Duodenal mucosa (tissue), 2 donors: ENCODE data around the gene TXNRD2.

Experiments used
- H3K27ac ChIP-seq: one replicate; pipeline ENCODE4 v1.7.0; 2013; ENCODE audit warnings: low read depth, low read length
- H3K27me3 ChIP-seq, 2 donors: one replicate each; pipeline ENCODE4 v1.7.0; 2013; ENCODE audit warnings: low read length in 2 of 2, control low read depth in 1 of 2; ENCODE audit not compliant: insufficient read depth in 2 of 2, control insufficient read depth in 1 of 2
- H3K36me3 ChIP-seq, 2 donors: one replicate each; pipeline ENCODE4 v1.7.0; 2013; ENCODE audit warnings: low read length in 2 of 2, control low read depth in 1 of 2; ENCODE audit not compliant: insufficient read depth in 2 of 2, control insufficient read depth in 1 of 2
- H3K4me1 ChIP-seq, 2 donors: one replicate each; pipeline ENCODE4 v1.7.0; 2013; ENCODE audit warnings: low read length in 2 of 2, control low read depth in 1 of 2; ENCODE audit not compliant: insufficient read depth in 2 of 2, control insufficient read depth in 1 of 2
- H3K4me3 ChIP-seq, 2 donors: one replicate each; pipeline ENCODE4 v1.7.0; 2013; ENCODE audit warnings: low read length in 2 of 2, low read depth in 1 of 2
- H3K9ac ChIP-seq, 2 donors: one replicate each; pipeline ENCODE4 v1.7.0; 2013; ENCODE audit warnings: low read length in 2 of 2, low read depth in 1 of 2
- H3K9me3 ChIP-seq, 2 donors: one replicate each; pipeline ENCODE4 v1.7.0; 2013; ENCODE audit warnings: low read length in 2 of 2, control low read depth in 1 of 2; ENCODE audit not compliant: control insufficient read depth in 1 of 2

The TXNRD2 gene

GRCh38 chr22:19980766-19981165 lies 39.1 kb upstream of the TXNRD2 start:
- Histone ChIP-seq H3K4me1 (peaks cover 2 to 4% of the 10 kb centered on the region in 2 donors), H3K36me3 (peaks cover 0 to 4% of the 10 kb centered on the region in 2 donors), H3K27me3 (no peaks in the 10 kb centered on the region), H3K9ac (no peak overlapping the region), H3K9me3 (no peaks in the 10 kb centered on the region), H3K27ac (no peak overlapping the region), H3K4me3 (no peak overlapping the region)

DNA sequence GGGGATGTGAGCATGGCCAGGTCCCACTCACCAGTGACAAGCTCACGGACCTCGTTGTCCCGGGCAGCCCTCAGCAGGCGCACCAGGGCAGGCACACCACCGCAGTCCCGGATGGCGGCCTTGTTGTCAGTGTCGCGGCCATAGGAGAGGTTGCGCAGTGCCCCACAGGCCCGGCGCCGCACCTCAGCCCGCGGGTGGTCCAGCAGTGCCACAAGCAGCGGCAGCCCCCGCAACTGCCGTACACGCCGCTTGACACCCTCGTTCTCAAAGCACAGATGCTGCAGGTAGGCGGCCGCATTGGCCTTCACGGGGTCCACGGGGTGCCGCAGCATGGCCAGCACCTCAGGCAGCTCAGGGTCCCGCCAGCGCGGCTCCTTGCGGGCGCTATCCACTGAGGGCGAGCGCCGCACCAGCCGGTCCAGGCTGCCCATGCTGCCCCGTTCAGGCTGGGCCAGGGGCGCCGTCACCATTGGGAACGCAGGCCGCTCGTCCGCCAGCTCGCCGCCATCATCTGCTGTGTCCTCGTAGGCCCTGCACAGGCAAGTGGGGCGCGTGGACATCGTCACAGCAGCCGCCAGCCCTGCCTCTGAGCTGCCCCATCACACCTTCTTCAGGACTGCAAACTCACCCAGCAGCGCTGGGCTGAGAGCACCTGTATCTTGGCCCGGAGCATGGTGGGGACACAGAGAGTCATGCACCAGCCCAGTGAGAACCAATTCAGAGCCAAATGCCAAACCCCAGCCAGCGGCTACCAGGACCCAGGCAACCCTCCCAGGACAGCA lies 38.3 kb upstream of the TXNRD2 start:
- peaks cover 0 to 4% of the 10 kb centered on the region in 2 donors for H3K36me3 ChIP-seq
- no peaks in the 10 kb centered on the region for H3K9me3 ChIP-seq
- H3K27me3 ChIP-seq = no peaks in the 10 kb centered on the region
- peaks cover 0 to 4% of the 10 kb centered on the region in 2 donors for H3K4me1 ChIP-seq
- H3K4me3 ChIP-seq = no peak overlapping the region
- no peak overlapping the region for H3K9ac ChIP-seq
- H3K27ac ChIP-seq = no peak overlapping the region

GRCh38 chr22:19978748-19979147 lies 37.1 kb upstream of the TXNRD2 start:
- Histone ChIP-seq H3K27ac (no peak overlapping the region), H3K36me3 (peaks cover 0 to 4% of the 10 kb centered on the region in 2 donors), H3K9me3 (no peaks in the 10 kb centered on the region), H3K4me3 (no peak overlapping the region), H3K9ac (no peak overlapping the region), H3K4me1 (no peaks in the 10 kb centered on the region), H3K27me3 (no peaks in the 10 kb centered on the region)

DNA sequence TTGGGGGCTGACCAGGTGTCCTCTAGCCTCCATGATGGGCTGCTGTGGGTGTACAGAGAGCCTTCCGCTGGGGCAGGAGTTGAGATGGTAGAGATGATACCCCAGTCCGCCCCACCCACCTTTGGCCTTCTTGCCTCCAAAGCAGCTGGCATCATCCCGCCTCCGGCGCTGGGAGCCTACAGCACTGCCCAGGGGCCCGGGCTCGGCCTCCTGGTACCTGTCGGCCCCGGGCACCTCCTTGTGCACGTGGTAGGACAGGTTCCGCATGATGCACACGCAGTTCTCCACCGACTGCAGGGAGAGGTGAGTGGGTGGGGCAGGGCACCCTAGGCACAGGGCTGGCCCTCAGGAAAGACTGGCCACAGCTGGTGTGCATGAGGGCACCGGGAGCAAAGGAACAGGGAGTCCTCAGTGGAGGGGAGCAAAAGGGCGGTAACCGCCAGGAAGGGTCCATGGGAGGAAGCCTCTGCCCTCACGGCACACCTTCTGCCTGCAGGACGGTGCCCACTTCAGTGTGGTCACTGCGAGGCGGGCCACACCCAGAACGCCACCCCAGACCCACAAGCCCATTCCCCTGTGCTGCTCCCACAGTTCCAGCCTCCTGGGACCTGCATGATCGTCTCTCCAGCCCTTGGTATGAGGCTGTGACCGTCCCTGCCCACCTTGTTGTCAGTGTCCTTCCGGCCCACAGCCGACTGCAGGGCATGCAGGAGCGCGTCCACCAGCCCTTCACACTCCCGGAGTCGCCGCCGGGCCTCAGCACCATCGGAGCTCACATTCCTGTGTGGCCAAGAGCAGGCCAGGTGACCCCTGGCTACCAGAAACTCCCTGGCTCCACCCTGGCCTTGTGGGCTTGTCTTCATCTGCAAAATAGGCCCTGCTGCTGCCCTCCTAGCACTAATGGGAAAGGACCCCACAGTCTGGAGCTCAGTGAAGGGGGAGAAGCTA lies 36.0 kb upstream of the TXNRD2 start:
- peaks cover 0 to 4% of the 10 kb centered on the region in 2 donors for H3K36me3 ChIP-seq
- H3K4me3 ChIP-seq = no peak overlapping the region
- no peaks in the 10 kb centered on the region for H3K4me1 ChIP-seq
- no peaks in the 10 kb centered on the region for H3K27me3 ChIP-seq
- no peaks in the 10 kb centered on the region for H3K9me3 ChIP-seq
- no peak overlapping the region for H3K27ac ChIP-seq
- no peak overlapping the region for H3K9ac ChIP-seq

DNA sequence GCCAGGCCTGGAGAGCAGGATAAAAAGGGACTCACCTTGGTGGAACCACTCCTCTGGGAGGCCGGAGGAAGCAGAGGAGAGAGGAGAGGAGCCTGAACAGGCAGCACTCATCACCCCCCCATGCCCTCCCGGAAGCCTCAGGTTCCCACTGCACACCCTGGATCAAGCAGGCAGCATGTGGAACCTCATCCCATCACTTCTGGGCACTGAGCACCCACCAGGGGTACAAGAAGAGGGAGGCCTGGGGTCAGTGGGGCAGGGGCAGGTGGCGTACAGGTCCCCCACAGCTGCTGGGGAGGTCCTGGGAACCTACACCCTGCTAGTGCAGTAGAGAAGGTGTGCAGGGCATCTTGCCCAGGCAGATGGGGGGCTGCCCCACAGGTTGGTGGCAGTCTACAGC lies 35.1 kb upstream of the TXNRD2 start:
- Histone ChIP-seq H3K4me1 (no peaks in the 10 kb centered on the region), H3K9me3 (no peaks in the 10 kb centered on the region), H3K36me3 (peaks cover 0 to 4% of the 10 kb centered on the region in 2 donors), H3K4me3 (no peak overlapping the region), H3K27me3 (no peaks in the 10 kb centered on the region), H3K9ac (no peak overlapping the region), H3K27ac (no peak overlapping the region)

GRCh38 chr22:19975707-19976035 lies 34.1 kb upstream of the TXNRD2 start:
- no peaks in the 10 kb centered on the region for H3K9me3 ChIP-seq
- H3K27me3 ChIP-seq = no peaks in the 10 kb centered on the region
- H3K36me3 ChIP-seq = peaks cover 0 to 4% of the 10 kb centered on the region in 2 donors
- H3K27ac ChIP-seq = no peak overlapping the region
- no peak overlapping the region for H3K9ac ChIP-seq
- H3K4me3 ChIP-seq = no peak overlapping the region
- H3K4me1 ChIP-seq = peaks cover 5 to 9% of the 10 kb centered on the region in 2 donors

DNA sequence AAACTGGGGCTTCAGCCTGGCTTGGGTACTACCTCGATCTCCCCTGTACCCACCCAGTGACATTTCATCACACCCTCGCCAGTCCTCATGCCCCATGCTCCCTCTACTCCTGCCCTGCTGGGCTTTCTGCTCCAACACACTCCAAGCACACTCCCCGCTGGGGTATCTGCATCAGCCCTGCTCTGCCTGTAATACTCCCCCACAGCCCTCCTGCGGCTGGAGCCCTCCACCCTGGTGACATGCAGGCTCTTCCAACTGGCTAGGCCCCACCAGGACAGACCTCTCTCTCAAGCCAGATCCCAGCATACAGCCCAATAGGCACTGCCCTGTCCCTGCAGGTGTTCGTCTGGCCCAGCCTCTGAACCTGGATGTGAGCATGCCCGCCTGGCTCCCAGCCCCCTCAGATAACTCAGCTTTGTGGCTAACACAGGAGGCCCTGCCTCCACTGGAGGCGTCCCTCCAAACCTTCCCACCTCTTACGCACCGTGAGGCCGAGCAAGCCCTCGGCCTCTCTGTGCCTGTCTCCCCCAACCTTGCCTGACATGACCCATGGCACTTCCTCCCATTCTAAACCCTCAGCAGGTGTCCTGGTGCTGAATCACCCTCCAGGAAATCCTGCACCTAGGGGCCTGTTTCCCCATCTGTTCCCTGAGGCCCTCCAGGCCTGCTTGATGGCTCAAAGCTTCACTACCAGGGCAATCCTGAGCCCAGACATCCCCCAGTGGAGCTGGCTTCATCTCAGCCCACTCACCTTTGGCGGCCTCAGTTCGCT lies 33.5 kb upstream of the TXNRD2 start:
- no peak overlapping the region for H3K27ac ChIP-seq
- no peak overlapping the region for H3K9ac ChIP-seq
- H3K9me3 ChIP-seq = no peaks in the 10 kb centered on the region
- no peaks in the 10 kb centered on the region for H3K27me3 ChIP-seq
- peaks cover 7 to 11% of the 10 kb centered on the region in 2 donors for H3K4me1 ChIP-seq
- no peak overlapping the region for H3K4me3 ChIP-seq
- peaks cover 0 to 4% of the 10 kb centered on the region in 2 donors for H3K36me3 ChIP-seq

- Histone ChIP-seq H3K36me3 (peaks cover 0 to 6% of the 10 kb centered on the region in 2 donors), H3K27me3 (no peaks in the 10 kb centered on the region), H3K9ac (no peak overlapping the region), H3K4me1 (peaks cover 7 to 11% of the 10 kb centered on the region in 2 donors), H3K4me3 (no peak overlapping the region), H3K27ac (no peak overlapping the region), H3K9me3 (no peaks in the 10 kb centered on the region)
Measured at GRCh38 chr22:19974268-19974861, 32.7 kb upstream of the TXNRD2 start.

DNA sequence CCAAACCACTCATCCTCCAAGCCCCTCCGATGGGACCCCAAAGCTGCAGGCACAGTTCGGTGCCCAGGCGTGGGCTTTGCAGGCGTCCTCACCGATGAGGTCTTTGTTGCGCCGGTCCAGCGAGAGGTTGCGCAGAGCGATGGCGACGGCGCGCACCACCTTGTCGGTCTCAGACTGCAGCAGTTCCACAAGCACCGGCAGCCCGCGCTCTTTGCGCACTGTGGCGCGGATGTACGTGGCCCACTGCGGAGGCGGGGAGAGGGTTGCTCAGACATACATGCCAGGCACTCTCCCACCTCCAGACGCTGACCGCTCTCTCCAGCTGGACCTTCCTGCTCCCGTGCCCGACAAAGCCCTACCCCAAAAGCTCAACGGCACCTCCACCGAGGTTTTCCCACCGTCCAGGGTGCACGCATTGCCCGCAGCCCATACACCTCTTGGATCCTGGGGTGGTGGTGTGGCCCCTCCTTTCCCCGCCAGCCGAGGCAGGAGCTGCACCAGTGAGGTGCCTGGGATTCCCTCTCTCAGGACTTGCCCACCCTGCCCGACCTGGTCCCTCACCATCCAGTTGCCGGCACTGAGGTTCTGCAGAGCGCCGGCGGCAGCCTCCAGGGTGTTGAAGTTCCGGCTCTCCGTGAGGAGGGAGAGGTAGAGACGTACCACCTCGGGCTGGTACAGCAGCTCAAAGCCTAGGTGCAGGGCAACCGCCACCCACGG lies 32.1 kb upstream of the TXNRD2 start:
- Histone ChIP-seq H3K36me3 (peaks cover 3 to 8% of the 10 kb centered on the region in 2 donors), H3K27ac (no peak overlapping the region), H3K9ac (no peak overlapping the region), H3K27me3 (no peaks in the 10 kb centered on the region), H3K4me1 (peaks cover 7 to 11% of the 10 kb centered on the region in 2 donors), H3K4me3 (no peak overlapping the region), H3K9me3 (no peaks in the 10 kb centered on the region)
